GM12801 (cell line): ENCODE data around the gene SPATS2.

ENCODE experiments used
- CTCF ChIP-seq: IDR thresholded peaks from one replicate; pipeline ENCODE4 v1.5.1; 2011; ENCODE audit warnings: control low read depth; ENCODE audit not compliant: insufficient read length; ENCODE audit errors: extremely low read depth

Gene SPATS2

DNA sequence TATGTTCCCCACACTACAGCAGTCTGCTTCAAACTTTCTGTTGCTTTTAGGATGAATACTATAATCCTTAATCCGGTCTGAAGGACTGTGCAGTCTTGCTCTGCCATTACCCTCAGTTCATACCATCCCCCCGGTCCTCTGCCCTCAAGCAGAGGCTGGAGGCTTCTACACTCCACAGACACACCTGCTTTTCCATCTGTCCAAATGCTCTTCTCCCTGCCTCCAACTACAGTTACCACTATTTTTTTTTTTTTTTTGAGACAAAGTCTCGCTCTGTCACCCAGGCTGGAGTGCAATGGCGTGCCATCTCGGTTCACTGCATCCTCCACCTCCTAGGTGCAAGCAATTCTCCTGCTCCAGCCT, 152.3 kb downstream of the SPATS2 start:
- no peak for TF ChIP-seq CTCF

DNA sequence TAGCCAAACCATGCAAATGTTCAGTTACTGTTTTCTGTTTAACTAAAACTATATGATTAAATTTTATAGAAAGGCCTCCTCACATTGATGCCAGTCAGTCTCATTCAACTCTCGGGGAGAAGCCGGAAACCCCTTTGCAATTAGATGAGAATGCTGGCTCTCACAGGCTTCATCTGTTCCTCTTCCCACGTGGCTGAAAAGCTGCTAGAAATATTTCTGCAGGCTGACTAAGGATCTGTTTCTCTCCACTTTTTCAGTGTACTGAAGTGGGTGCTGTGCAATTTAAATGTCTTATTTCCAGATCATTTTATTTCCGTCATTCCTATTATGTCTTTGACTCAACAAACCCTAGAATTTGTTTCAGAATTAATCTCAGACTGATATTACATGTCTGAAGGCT, 154.1 kb downstream of the SPATS2 start:
- TF ChIP-seq CTCF = no peak

- TF ChIP-seq CTCF = no peak
Measured at GRCh38 chr12:49524660-49525324, 157.5 kb downstream of the SPATS2 start.

- TF ChIP-seq CTCF = no peak
Measured at GRCh38 chr12:49525942-49526341, 158.7 kb downstream of the SPATS2 start.

GRCh38 chr12:49527361-49528130, 160.3 kb downstream of the SPATS2 start:
- TF ChIP-seq CTCF = no peak

- TF ChIP-seq CTCF = no peak
Measured at GRCh38 chr12:49529414-49529813, 162.2 kb downstream of the SPATS2 start.

DNA sequence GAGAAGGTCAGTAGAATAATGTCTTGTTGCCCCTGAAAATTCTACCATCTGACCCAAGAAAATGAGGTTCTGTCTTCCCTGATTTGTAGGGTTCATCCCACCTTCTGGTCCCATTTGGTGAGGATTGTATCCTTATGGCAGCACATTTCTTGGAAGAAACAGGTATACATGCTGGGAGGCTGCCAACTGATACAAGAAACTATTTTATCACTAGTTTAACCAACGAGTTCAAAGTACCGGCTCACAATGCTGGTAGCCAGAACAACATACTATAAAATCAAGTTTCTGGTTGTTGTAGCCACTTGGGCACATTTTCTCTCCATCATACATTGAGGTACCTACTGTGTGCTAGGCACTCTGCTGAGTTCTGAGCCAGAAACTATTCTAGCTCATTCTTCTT, 164.5 kb downstream of the SPATS2 start:
- no peak for TF ChIP-seq CTCF
